Superior temporal gyrus (tissue), 1 donor: ENCODE results near the gene TGIF2.
A peak's percentile ranks its signal among the peaks of the same experiment; 100 is the strongest.
"Not testable (repeated sequence)": the region's sequence is repeated elsewhere in the genome, so short reads cannot be mapped to it uniquely, and the experiment has no call there.

Experiments
- DNase-seq: peaks from one replicate; pipeline ENCODE4 v3.0.0-alpha.2; 2016; ENCODE audit errors: extremely low spot score

TGIF2 gene

GRCh38 chr20:36578356-36579041 lies 5.1 kb downstream of the TGIF2 start:
- DNase-seq: no peak

DNA sequence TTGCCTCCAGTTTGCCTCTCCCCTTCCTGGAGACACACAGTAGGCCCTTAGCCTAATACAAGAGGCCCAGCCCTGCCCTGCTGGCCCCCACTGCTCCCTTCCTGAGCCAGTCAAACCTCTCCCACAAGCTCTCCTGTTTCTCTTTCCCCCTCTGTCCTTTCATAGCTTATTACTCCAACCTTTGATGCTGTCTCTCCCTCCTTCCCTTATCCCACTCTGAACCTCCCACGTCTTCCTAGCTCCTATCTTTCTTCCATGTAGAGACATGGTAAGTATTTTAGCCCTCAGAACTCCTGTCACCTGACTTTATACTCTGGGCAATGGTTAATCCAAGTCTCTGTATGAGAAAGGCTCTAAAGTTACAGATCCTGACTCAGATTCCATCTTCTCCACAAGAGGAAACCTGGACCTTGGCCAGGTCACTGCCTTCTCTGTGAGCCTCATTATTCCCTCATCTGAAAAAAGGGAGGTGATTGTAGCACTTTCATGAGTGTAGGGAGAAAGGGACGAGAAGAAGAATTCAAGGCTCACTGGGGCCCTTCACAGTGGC lies 6.7 kb downstream of the TGIF2 start:
- no peak for DNase-seq

DNA sequence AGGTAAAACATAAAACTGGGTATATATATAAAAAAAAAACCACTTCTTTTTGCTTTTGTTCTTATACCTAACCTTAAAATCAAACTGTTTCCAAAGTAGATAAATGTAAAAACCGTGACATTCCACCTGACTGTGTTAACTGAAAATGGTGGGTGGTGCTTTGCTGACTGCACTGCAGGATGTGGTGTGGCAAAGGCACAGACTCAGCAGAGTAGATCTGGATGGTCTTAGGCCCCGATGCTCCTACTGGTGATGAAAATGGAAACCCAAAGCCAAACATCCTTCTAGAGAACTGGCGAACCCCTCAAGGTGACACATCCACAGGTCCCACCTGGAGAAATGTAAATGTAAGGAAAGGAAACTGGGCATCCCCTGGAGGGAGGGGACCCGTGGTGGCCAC lies 8.9 kb downstream of the TGIF2 start:
- DNase-seq: no peak

DNA sequence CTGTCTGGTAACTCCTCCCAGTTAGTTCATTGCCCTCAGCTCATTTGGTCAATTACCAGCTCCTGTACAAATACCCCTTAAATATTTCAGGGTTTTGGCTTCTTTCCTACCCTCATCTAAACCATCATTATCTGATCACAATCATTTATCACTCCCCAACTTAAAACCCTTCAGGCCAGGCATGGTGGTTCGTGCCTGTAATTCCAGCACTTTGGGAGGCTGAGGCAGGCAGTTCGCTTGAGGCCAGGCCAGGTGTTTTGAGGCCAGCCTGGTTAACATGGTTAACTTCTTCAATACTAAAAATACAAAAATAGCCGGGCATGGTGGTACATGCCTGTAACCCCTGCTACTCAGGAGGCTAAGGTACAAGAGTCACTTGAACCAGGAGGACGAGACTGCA lies 9.4 kb downstream of the TGIF2 start:
- no peak for DNase-seq

DNA sequence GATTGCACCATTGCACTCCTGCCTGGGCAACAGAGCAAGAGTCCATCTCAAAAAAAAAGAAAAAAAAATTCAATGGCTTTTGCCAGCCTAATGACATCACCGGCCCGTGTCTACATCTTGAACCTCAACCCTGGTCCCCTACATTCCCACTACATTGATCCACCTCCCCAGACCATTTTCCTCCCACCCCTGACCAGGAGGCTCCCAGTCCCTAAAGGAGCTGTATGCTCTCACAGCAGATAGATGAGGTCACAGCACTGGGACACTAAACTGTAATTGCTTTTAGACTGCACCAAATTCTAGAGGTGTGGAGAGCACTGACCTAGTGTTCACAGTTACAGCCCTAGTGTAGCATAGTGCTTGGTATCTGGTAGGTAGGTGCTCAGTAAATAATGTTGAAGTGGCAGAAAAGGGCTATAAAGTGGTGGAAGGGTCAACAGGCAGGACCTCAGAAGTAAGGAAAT lies 10.7 kb downstream of the TGIF2 start:
- DNase-seq: no peak

- DNase-seq: no peak
Measured at GRCh38 chr20:36585410-36586125, 12.2 kb downstream of the TGIF2 start.

- no peak for DNase-seq
Measured at GRCh38 chr20:36587388-36588070, 14.1 kb downstream of the TGIF2 start.

GRCh38 chr20:36591281-36591680 lies 17.9 kb downstream of the TGIF2 start:
- DNase-seq: no peak

- peak; percentile 67 for DNase-seq
Measured at GRCh38 chr20:36591854-36592641, 18.7 kb downstream of the TGIF2 start.

DNA sequence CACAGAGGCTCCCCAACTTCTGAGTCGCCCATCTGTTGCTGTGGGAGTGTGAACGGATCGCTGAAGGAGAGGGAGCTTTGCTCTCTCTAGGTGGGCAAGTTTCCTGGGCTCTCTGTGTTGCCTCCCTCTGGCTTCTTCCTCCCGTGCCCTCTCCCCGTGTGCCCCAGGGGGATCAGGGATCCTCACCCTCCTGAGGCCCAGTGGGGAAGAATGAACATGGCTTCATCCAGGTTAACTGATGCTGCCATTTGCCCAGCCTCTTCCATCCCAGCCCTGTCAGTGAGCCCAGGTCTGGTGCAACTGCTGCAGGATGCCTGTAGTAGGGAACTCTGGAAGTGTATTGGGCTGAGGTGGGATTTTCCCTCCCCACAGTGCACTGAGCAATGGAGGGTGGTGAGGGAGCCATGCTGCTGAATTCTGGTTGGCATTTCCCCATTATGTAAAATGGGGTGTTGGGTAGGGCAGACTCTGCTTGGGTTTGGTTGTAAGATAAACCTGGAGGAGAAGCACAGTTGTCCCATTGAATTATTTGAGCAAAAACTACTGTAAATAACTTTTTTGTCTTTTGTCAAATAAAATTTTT lies 20.0 kb downstream of the TGIF2 start:
- no peak for DNase-seq

- peak; percentile 21 for DNase-seq
Measured at GRCh38 chr20:36599912-36600345, 26.5 kb downstream of the TGIF2 start.

GRCh38 chr20:36601540-36601939 lies 28.1 kb downstream of the TGIF2 start:
- no peak for DNase-seq

DNA sequence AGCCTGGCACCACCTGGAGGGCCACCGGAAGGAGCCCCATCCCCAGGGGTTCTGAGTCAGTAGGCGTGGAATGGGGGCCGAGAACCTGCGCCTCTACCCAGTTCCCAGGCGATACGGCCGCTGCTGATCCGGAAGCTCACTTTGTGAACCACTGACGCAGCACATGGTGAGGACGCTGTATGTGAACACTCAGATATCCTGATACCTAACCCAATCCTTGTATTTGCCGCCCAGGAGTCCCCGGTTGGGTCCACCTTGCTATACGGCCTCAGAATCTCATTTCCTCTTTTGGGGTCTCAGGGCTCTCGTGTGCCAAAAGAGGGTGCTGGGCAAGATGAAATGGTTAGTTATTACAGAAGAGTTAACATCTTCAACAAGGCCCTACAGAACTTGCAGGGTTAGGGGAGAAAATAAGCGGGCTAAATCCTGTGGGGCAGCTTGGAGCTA lies 31.6 kb downstream of the TGIF2 start:
- no peak for DNase-seq

DNA sequence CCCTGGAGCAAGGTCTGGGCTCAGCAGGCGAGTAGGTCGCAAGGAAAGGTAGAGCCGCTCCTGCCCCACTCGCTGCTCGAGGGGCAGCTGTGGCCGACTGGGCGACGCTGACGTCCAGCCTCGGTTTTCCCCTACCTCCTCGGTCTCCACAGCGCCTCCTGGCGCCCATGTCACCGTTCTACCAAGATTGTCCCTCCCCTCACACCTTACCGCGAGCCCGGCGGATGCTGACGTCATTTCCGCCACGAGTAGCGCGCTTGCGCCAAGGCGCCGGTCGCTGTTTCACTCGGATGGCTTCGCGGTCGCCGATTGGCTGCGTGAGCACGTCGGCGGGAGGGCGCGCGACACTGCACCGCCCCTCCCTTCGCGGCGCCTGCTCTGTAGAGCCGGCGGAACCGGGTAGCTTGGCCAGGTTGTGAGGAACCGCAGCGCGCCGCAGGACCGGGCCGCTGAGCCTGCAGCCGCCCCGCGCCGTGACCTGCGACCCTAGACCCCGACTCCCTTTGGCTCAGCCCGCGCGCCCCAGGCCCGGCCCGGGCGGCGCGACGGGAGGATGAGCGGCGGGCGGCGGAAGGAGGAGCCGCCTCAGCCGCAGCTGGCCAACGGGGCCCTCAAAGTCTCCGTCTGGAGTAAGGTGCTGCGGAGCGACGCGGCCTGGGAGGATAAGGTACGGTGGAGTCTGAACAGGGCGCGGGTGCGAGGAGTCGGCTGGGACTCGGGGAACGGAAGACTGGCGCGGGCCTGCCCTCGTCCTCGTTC lies 32.2 kb downstream of the TGIF2 start, which contains the start of gene RAB5IF:
RAB5IF (plus strand) TSS at position 381 of the 759 bp plus-strand sequence; CDS start at position 554, 173 bp downstream.
- peak; percentile 98 for DNase-seq

- no peak for DNase-seq
Measured at GRCh38 chr20:36606158-36607066, 33.0 kb downstream of the TGIF2 start.

DNA sequence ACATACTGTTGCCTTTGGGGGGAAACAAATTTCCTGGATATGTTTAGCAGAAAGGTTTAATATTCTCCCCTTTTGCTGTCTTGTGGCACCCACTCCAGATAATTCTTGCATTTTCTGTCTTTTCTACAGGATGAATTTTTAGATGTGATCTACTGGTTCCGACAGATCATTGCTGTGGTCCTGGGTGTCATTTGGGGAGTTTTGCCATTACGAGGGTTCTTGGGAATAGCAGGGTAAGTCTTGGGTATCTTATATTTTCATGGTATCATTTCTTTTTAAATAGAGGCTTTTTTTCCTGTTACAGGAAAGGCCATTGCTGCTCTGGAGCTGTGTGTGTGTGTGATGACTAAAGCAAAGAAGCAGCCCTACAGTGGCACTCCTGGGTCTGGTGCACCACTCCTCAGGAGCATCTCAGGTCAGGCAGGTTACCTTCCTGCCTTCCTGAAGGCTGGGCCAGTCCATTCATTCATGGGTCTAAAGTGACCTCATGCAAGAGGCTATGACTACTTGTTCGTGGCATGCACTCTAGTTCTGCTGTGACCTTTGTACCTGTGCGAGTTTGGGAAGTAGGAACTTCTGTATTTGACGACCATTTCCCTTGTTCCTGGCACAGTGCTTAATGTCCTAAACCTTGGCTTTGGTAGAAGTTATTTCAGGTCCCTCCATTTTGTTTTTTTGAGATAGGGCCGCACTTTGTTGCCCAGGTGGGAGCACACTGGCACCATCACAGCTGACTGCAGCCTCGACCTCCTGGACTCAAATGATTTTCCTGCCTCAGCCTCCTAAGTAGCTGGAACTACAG lies 34.4 kb downstream of the TGIF2 start:
- no peak for DNase-seq

DNA sequence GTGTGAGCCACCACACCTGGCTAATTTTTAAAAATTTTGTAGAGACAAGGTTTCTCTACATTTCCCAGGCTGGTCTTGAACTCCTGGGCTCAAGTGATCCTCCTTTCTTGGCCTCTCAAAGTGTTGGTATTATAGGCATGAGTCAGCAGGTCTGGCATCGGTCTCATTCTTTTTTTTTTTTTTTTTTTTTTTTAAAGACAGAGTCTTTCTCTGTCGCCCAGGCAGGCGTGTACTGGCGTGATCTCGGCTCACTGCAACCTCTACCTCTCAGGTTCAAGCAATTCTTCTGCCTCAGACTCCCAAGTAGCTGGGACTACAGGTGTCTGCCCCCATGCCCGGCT lies 35.0 kb downstream of the TGIF2 start:
- DNase-seq: not testable (repeated sequence)

GRCh38 chr20:36611625-36612024 lies 38.2 kb downstream of the TGIF2 start:
- DNase-seq: no peak
